Skeletal muscle cell (primary cell): Measurements from ENCODE around the gene USP3.

Source experiments
- DNase-seq: peaks from one replicate; pipeline ENCODE4 v3.0.0-alpha.2; 2010; ENCODE audit warnings: low read depth
- H3K4me3 ChIP-seq: 2 replicates; pipeline ENCODE4 v1.5.1; 2011; ENCODE audit warnings: low read depth, mild to moderate bottlenecking, control low read depth, low read length, moderate library complexity

USP3 gene

DNA sequence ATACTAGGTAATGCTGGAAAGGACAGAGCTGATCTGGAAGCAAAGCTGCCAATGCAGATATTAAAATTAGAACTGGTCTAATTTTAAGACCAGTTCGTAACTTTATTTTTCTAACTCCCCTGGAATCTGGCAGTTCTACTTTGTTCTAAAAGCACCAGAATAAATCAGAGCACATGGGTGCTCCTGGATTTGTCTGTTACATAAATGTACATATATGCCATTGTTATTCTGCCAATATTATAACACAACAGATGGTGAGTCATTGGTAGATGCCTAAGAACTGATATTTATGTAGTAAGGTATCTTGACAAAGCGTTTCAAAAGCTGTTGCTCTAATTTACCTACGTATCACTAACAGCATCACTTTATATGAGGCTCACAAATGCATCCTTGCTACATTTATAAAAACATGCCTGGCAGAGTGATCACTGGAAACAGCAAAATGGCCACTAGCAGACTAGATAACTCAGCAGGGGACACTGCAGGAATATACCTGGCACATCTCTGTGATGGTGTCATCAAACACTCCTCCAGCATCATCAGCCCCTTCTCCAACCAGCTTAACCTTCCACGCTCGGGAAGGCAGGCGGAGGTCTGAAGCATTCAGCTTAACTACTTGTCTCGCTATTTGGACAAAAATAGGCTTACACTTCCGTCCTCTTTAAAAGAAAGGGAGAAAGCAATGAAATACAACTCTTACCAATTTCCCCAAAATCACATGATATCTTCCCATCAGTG is 119.0 kb downstream of the USP3 start:
- DNase-seq: no peak

DNA sequence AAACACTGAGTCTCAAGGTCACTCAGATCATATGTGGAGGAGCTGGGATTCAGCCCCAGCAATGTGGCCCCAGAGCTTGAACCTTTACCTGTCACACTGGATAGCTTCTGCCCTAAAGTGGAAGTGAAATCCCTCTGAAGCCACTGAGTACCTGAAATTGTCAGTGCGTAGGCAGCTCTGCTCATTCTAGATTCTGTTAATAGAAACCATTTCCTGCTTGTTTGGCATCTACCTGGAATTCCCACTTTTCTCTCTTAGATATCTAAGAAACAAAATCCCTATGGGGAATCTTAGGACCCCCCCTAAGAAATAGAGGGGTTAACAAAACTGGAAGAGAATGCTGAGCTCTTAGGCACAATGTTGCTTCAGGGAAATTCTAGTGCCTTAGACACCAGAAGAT is 122.6 kb downstream of the USP3 start:
- no peak for DNase-seq
- no peak overlapping the region for H3K4me3 ChIP-seq

More for the DNA sequence above, 119.0 kb downstream of the USP3 start:
- H3K4me3 ChIP-seq: no peak overlapping the region

DNA sequence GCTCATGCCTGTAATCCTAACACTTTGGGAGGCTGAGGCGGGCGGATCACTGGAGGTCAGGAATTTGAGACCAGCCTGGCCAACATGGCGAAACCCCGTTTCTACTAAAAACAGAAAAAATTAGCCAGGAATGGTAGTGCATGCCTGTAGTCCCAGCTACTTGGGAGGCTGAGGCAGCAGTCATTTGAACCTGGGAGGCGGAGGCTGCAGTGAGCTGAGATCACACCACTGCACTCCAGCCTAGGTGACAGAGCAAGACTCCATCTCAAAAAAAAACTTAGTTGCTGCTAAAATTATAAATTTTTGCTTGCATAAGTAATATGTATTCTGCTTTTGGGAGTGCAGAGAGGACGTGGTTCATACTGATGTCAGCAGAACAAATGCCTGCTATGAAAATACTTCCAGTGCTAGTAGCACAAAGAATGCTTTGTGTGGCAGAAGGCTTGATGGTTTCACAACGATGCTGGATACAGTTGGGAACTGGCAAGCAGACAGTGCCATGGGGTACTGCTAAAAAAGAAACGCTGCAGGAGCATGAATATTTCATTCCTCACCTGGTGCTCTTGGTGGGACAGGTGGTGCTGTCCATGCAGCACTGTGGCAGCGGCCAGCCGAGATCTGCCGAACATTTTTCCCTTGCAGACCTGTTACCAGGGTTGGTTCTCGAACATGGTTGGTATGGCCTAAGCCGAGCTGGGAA is 123.9 kb downstream of the USP3 start:
- no peak for DNase-seq

DNA sequence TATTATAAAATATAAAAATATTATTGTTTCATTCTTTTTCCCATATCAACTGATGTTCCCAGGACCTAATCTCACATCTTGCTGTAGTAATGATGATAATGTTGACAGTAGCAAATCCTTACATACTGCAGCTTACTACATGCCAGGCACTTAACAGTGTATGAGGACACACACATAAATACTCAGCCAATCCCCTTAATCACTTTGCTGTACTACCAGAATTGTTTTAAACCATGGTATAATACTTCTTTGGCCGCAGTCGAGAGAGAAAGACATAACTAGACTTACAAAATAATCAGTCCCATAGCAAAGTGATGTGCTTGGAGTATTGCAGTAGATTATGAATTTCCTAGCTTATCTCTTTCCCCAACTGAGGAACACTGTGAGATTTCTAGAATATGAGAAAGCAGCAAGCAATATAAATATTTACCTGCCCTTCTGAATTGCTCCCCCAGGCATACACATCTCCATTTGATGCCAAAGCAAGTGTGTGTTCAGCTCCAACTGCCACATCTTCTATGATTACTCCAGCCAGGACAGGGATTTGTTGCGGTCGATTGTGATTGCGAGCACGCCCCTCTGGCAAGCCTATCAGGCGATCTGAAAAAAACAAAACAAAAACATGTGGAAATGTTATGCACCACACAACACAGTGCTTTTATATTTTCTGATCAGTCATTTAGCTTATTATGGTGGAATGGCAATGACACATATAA is 125.8 kb downstream of the USP3 start:
- DNase-seq: no peak
- H3K4me3 ChIP-seq: no peak overlapping the region

More for the DNA sequence above, 123.9 kb downstream of the USP3 start:
- no peak overlapping the region for H3K4me3 ChIP-seq

DNA sequence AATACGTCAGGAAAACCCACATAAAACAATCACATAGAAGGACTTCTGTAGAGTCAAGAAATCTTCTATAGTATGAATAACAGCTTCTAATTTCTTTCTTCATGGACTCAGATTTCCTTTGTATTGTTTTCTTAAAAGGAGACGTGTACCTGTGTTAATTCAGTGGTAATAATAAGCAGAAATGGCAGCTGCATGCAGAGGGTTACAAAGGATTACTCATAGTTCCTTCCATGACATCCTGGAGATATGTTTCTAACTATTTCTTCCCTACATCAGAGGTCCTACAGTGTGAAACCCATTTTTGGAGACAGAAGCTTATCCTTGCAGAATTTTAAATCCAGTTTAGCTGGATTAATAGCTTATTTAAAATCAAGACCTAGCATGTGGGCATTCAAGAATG is 128.9 kb downstream of the USP3 start:
- no peak for DNase-seq
- no peak overlapping the region for H3K4me3 ChIP-seq

DNA sequence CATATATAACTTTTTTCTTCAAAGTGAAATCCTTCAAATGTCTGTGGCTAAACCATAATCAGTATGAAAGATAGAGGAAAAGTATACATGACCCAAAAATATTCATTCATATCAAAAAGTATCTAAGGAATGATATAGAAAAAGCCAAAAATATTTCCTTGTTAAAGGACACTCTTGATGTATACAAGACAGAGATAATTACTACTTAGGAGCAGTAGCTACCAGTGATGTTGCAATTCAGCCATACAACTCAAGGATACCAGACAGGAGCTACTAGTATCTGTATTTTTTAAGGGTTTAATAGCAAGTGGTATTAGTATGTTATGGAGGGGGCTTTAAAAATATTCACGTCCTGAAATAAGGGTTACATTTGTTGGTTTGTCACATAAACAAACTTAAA is 129.8 kb downstream of the USP3 start:
- no peak for DNase-seq
- H3K4me3 ChIP-seq: no peak overlapping the region

DNA sequence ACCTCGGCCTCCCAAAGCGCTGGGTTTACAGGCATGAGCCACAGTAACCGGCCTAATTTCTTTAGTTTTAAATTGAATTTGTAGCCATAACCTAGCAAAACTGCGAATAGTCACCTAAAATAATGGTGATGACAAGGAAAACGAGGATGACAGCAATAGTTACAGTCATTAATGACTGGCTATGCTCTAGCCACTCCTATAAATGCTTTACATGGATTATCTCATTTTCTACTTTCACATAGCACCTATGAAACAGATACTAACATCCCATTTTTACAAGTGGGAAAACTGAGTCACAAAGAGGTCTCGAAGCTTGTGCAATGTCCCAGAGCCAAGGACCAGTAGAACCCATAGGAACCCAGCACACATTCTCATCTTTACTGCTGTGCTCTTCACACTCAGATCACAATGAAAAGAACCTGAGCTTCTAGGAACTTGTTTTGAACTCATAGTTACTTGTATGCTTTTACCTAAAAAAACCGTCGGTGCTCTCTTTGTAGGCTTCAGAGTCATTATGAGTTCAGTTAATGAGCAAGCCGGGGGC is 132.2 kb downstream of the USP3 start:
- DNase-seq: no peak
- H3K4me3 ChIP-seq: no peak overlapping the region

DNA sequence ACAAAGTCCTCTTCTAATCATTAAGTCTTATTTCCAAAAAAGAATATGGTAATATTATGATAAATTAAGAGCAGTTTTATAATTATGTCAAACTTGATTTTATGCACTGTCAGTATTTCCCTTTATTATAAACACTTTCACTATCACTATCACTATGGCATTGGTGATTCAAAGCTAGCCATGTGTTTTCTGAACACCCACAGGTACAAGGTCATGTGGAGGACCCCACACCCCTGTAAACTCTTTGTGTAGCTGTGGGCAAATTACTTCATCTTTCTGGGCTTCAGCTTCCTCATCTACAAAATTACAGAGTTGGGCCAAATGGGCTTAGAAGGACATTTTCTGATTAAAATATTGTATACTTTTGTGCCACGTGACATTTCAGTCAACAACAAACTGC is 134.4 kb downstream of the USP3 start:
- no peak overlapping the region for H3K4me3 ChIP-seq
- DNase-seq: no peak

DNA sequence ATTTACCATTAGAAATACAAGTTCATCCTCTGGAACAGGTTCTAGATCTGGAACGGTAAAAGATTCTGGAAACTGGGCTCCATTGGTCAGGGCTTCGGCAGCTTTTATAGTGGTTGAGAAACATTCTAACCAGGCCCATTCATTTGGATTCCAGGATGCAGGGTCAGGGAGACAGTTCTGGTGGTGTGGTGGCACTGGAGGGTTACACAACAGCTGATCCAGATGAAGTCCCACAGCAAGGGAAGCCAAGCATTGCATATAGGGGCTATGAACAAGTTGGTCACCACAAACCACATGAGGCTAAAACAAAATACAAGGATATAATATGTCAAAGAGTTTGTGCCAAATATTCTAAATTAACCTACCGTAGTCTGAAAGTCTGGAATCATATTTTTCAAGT is 135.8 kb downstream of the USP3 start:
- no peak for DNase-seq
- no peak overlapping the region for H3K4me3 ChIP-seq
